HAP-1 (cell line): ENCODE results near the gene CBR4.

Experiments
- DNase-seq, 2 experiments: peaks; one replicate each; pipeline ENCODE4 v3.0.0-alpha.2; 2016 to 2020; ENCODE audit warnings: low spot score in 2 of 2
- H3K27me3 ChIP-seq: fragments of 250-450 bp; sonication (Bioruptor Pico); 2 replicates; pipeline ENCODE4 v1.5.1; 2020; ENCODE audit warnings: low read depth, mild to moderate bottlenecking, moderate library complexity
- H3K36me3 ChIP-seq: fragments of 250-450 bp; sonication (Bioruptor Pico); replicated peaks from 2 replicates; pipeline ENCODE4 v1.5.1; 2020; ENCODE audit warnings: mild to moderate bottlenecking
- H3K4me1 ChIP-seq: fragments of 250-450 bp; sonication (Bioruptor Pico); 2 replicates; pipeline ENCODE4 v1.5.1; 2020; ENCODE audit warnings: mild to moderate bottlenecking
- H3K4me3 ChIP-seq: fragments of 250-450 bp; sonication (Bioruptor Pico); 2 replicates; pipeline ENCODE4 v1.5.1; 2020; ENCODE audit warnings: mild to moderate bottlenecking, moderate library complexity
- H3K9me3 ChIP-seq: fragments of 250-450 bp; sonication (Bioruptor Pico); 2 replicates; pipeline ENCODE4 v1.5.1; 2020; ENCODE audit warnings: mild to moderate bottlenecking, moderate library complexity
- in situ Hi-C: fragments of 300-500 bp; cut with MboI; formaldehyde crosslinking; loops from 3 replicates; pipeline ENCODE4 v1.14.3; 2020; ENCODE audit warnings: low sequenced_read_pairs, inconsistent platforms, mixed read lengths

Gene CBR4

DNA sequence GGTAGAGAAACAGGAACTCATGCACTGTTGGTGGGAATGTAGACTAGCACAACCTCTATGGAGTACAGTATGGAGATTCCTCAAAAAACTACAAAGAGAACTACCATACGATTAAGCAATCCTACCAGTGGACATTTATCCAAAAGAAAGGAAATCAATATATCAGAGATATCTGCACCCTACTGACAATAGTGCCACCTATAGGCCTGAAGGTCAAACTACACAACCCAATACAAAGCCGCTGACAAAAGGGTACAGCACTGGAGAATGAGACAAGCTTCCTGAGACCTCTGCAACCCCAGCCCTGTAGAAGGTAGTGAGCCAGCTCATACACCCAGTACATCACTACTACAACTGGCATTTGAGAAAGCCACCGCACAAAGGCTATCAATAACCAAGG, 67.1 kb downstream of the CBR4 start:
- H3K9me3 ChIP-seq: no peaks in the 10 kb centered on the region
- in situ Hi-C loops: no loop called here
- no peaks in the 10 kb centered on the region for H3K36me3 ChIP-seq
- H3K4me1 ChIP-seq: no peaks in the 10 kb centered on the region
- H3K27me3 ChIP-seq: no peaks in the 10 kb centered on the region
- peak; percentile 29 to 34 for DNase-seq
- no peak overlapping the region for H3K4me3 ChIP-seq
